GM10266 (cell line): ENCODE results near the gene ATG9A.
A peak's percentile ranks its signal among the peaks of the same experiment; 100 is the strongest.

Experiments used
- DNase-seq: peaks from one replicate; pipeline ENCODE4 v3.0.0; 2012; ENCODE audit errors: extremely low spot score
- CTCF ChIP-seq: IDR thresholded peaks from 2 replicates; pipeline ENCODE4 v1.5.1; 2012; ENCODE audit warnings: mild to moderate bottlenecking, low read depth; ENCODE audit not compliant: control insufficient read depth, insufficient read depth; ENCODE audit errors: missing control alignments

The ATG9A gene

GRCh38 chr2:219176818-219177551 lies 52.5 kb downstream of the ATG9A start, which contains the start of gene CNPPD1:
TSS of gene CNPPD1 (minus strand) at chr2:219176925. CDS start at chr2:219176828, 97 bp downstream.
- peak; percentile 94 for DNase-seq
- TF ChIP-seq CTCF: no peak

DNA sequence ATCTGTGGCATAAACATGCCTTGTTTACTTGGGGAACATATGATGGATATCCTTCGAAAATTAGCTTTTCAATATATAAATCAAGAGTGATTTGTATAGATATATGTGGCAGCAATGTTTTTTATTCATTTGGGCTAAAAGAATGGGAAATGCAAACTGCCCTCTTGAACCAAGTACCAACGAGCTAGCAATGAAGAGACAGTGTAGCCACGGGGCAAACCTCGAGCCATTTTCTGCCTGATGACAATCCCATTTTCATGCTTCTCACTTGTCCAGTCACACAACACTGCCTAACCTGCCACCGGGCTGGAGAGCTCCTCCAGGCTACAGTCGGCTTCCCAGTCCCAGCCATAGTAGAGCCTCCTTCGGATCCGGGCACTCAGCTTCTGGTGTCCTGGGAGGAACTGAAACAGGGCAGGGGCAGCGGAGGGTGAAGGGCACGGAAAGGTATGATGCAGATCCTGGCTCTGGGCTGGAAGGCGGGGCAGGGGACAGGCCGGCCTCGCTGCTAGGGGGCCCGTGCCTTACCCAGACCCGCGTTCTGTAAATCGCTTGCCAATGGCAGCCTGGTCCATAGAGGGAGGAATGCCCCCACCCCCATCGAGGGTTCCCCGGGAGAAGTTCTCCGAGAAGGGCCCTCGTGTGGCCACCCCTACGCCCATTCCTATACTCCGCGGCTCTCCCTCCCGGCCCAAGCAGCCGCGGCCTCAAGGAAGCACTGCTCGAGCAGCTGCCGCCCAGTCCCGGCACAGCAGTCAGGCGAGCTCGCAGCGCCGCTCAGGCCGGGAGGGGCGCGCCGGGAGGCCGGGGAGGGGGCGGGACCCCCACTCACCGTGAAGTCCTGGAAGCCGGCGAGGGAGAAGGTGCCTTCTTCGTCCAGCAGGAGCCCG lies 53.3 kb downstream of the ATG9A start:
- peak; percentile 34 for DNase-seq
- TF ChIP-seq CTCF: no peak

- DNase-seq: no peak
Observed at GRCh38 chr2:219175486-219175885, 54.0 kb downstream of the ATG9A start.

DNA sequence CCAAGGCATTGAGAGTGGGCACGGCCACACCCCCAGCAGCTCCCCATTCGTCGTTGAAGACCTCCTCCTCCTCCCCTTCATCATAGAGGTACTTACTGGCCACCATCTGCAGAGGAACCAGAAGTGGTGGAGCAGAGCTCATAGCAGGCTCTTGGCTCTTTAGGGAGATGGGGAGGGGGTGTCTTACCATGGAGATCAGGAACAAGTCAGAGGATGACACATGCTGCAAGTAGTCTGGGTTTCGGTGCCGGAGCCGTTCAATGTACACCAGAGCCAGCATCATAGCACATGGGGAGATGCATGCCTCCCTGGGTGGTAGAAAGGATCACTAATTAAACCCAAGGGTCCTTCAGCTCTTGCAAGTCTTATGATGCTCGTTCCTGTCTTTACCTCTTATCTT lies 54.6 kb downstream of the ATG9A start:
- no peak for DNase-seq
- TF ChIP-seq CTCF: no peak

More at GRCh38 chr2:219175486-219175885, 54.0 kb downstream of the ATG9A start:
- TF ChIP-seq CTCF: no peak

GRCh38 chr2:219174146-219174545 lies 55.3 kb downstream of the ATG9A start:
- no peak for TF ChIP-seq CTCF
- no peak for DNase-seq

- no peak for TF ChIP-seq CTCF
- no peak for DNase-seq
Observed at GRCh38 chr2:219173176-219173575, 56.3 kb downstream of the ATG9A start.
